Neural cell (in vitro differentiated cells): ENCODE measurements around the gene SMIM10L2A.

ENCODE experiments used
- EZH2 ChIP-seq: fragments of 200-600, 300-800 bp; shearing (Covaris generic), sonication (generic); IDR thresholded peaks from 2 replicates; pipeline ENCODE4 v1.6.1; 2014; ENCODE audit warnings: antibody characterized with exemption, low read length, borderline replicate concordance, mild to moderate bottlenecking; ENCODE audit not compliant: insufficient read depth, poor library complexity, severe bottlenecking
- RAD21 ChIP-seq: fragments of 450-650 bp; conservative IDR thresholded peaks from 2 replicates; pipeline ENCODE4 v1.6.1; 2014; ENCODE audit warnings: antibody characterized with exemption, mild to moderate bottlenecking, moderate library complexity

- TF ChIP-seq EZH2 (no peak), RAD21 (no peak)
These were observed 14.7 kb downstream of the SMIM10L2A start for GRCh38 chrX:135436456-135436855.
